Neural progenitor cell (in vitro differentiated cells): Measurements from ENCODE around the gene MPHOSPH10. TPM values are rescaled to one million over a fixed set of nuclear protein-coding genes. Genes with fewer than 3 reads are reported as not detected.

Experiments used
- DNase-seq: peaks from one replicate; pipeline ENCODE4 v3.0.0-alpha.2; 2016; ENCODE audit warnings: low spot score
- H2AFZ ChIP-seq: fragments of 200-600 bp; sonication (generic); replicated peaks from 2 replicates; pipeline ENCODE4 v1.6.1; 2016; ENCODE audit warnings: antibody characterized with exemption
- H3F3A ChIP-seq: fragments of 200-600 bp; sonication (generic); 2 replicates; pipeline ENCODE4 v1.6.1; 2016; ENCODE audit warnings: antibody characterized with exemption, low read depth
- H3K27ac ChIP-seq: fragments of 200-600 bp; sonication (generic); 2 replicates; pipeline ENCODE4 v1.5.1; 2016; ENCODE audit warnings: mild to moderate bottlenecking
- H3K27me3 ChIP-seq: fragments of 200-600 bp; sonication (generic); 2 replicates; pipeline ENCODE4 v1.6.1; 2016; ENCODE audit warnings: mild to moderate bottlenecking, moderate library complexity
- H3K36me3 ChIP-seq: fragments of 200-600 bp; sonication (generic); 2 replicates; pipeline ENCODE4 v1.5.1; 2016
- H3K4me1 ChIP-seq: fragments of 200-600 bp; sonication (generic); 2 replicates; pipeline ENCODE4 v1.6.1; 2016; ENCODE audit warnings: mixed run types
- H3K4me2 ChIP-seq: fragments of 200-600 bp; sonication (generic); 2 replicates; pipeline ENCODE4 v1.6.1; 2016
- H3K4me3 ChIP-seq: fragments of 200-600 bp; sonication (generic); 2 replicates; pipeline ENCODE4 v1.5.1; 2016
- H3K79me2 ChIP-seq: fragments of 200-600 bp; sonication (generic); 2 replicates; pipeline ENCODE4 v1.6.1; 2016; ENCODE audit warnings: low read depth
- H3K9ac ChIP-seq: fragments of 200-600 bp; sonication (generic); 2 replicates; pipeline ENCODE4 v1.6.1; 2016
- H3K9me3 ChIP-seq: fragments of 200-600 bp; sonication (generic); 2 replicates; pipeline ENCODE4 v1.5.1; 2016; ENCODE audit warnings: low read depth
- H4K20me1 ChIP-seq: fragments of 200-600 bp; sonication (generic); 2 replicates; pipeline ENCODE4 v1.6.1; 2016; ENCODE audit warnings: low read depth
- H3K27ac Mint-ChIP-seq: 3 replicates; pipeline ENCODE4 v1.8.0; 2021; ENCODE audit warnings: mixed read lengths
- H3K27me3 Mint-ChIP-seq: 2 replicates; pipeline ENCODE4 v1.8.0; 2022; ENCODE audit warnings: low read depth, mild to moderate bottlenecking, inconsistent platforms, moderate library complexity, mixed read lengths; ENCODE audit not compliant: insufficient read depth
- H3K36me3 Mint-ChIP-seq: 3 replicates; pipeline ENCODE4 v1.8.0; 2021; ENCODE audit warnings: mixed read lengths
- H3K4me1 Mint-ChIP-seq: 3 replicates; pipeline ENCODE4 v1.8.0; 2021; ENCODE audit warnings: mixed read lengths
- H3K4me3 Mint-ChIP-seq: 3 replicates; pipeline ENCODE4 v1.8.0; 2021; ENCODE audit warnings: mild to moderate bottlenecking, moderate library complexity, mixed read lengths
- H3K9me3 Mint-ChIP-seq: 3 replicates; pipeline ENCODE4 v1.8.0; 2020; ENCODE audit warnings: mixed read lengths
- EZH2 ChIP-seq: fragments of 200-600 bp; sonication (generic); IDR thresholded peaks from 2 replicates; pipeline ENCODE4 v1.6.1; 2017; ENCODE audit warnings: antibody characterized with exemption, mild to moderate bottlenecking, moderate library complexity
- EZH2phosphoT487 ChIP-seq: fragments of 200-600 bp; sonication (generic); IDR thresholded peaks from 2 replicates; pipeline ENCODE4 v1.6.1; 2017; ENCODE audit warnings: antibody characterized with exemption
- total RNA-seq: library from RNA; depleted of rRNA; stranded (reverse); fragments of >200 nt; gene quantifications from 2 replicates; pipeline ENCODE4 v1.2.3, GENCODE V29; 2015; ENCODE audit warnings: low replicate concordance
- TF ChIP-seq, protein P1 (sequence below): fragments of 200-600 bp; sonication (generic); IDR thresholded peaks from 2 replicates; pipeline ENCODE4 v1.5.1; 2017; ENCODE audit warnings: antibody characterized with exemption, mild to moderate bottlenecking

MPHOSPH10 gene
- total RNA-seq, 1 donor from 2014 or later: 29.6 TPM

DNA sequence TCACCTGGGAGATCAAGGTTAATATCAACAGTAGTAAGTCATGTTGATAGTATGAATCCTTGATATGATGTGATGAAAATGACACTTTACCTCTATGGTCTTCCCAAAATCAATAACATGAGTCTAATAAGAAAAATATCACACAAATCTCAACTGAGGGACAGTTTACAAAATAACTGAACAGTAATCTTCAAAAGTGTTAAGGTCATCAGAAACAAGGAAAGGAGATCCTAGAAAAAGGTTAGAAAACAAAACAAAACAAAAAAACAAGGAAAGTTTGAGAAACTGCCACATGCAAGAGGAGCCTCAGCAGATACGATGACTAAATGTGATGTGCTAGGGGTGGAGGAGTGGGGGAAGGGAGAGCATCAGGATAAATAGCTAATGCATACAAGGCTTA is 16.6 kb upstream of the MPHOSPH10 start:
- no peaks in the 10 kb centered on the region for H3K36me3 ChIP-seq
- H3K79me2 ChIP-seq: no peaks in the 10 kb centered on the region
- TF ChIP-seq EZH2phosphoT487: no peak
- TF ChIP-seq EZH2: no peak
- TF ChIP-seq, protein P1, sequence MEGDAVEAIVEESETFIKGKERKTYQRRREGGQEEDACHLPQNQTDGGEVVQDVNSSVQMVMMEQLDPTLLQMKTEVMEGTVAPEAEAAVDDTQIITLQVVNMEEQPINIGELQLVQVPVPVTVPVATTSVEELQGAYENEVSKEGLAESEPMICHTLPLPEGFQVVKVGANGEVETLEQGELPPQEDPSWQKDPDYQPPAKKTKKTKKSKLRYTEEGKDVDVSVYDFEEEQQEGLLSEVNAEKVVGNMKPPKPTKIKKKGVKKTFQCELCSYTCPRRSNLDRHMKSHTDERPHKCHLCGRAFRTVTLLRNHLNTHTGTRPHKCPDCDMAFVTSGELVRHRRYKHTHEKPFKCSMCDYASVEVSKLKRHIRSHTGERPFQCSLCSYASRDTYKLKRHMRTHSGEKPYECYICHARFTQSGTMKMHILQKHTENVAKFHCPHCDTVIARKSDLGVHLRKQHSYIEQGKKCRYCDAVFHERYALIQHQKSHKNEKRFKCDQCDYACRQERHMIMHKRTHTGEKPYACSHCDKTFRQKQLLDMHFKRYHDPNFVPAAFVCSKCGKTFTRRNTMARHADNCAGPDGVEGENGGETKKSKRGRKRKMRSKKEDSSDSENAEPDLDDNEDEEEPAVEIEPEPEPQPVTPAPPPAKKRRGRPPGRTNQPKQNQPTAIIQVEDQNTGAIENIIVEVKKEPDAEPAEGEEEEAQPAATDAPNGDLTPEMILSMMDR: no peak
- no peaks in the 10 kb centered on the region for H3K27me3 Mint-ChIP-seq
- no peaks in the 10 kb centered on the region for H3K9me3 Mint-ChIP-seq
- no peak overlapping the region for H3K4me3 ChIP-seq
- H3K27me3 ChIP-seq: no peaks in the 10 kb centered on the region
- H3K27ac ChIP-seq: no peak overlapping the region
- no peak overlapping the region for H3K27ac Mint-ChIP-seq
- H3K4me2 ChIP-seq: no peak overlapping the region
- no peaks in the 10 kb centered on the region for H3F3A ChIP-seq
- H3K9ac ChIP-seq: no peak overlapping the region
- H3K36me3 Mint-ChIP-seq: peaks cover 14% of the 10 kb centered on the region
- H3K4me1 ChIP-seq: no peaks in the 10 kb centered on the region
- no peak for DNase-seq
- H3K4me1 Mint-ChIP-seq: no peaks in the 10 kb centered on the region
- H4K20me1 ChIP-seq: no peaks in the 10 kb centered on the region
- H2AFZ ChIP-seq: no peak overlapping the region
- H3K9me3 ChIP-seq: no peaks in the 10 kb centered on the region
- H3K4me3 Mint-ChIP-seq: no peak overlapping the region

DNA sequence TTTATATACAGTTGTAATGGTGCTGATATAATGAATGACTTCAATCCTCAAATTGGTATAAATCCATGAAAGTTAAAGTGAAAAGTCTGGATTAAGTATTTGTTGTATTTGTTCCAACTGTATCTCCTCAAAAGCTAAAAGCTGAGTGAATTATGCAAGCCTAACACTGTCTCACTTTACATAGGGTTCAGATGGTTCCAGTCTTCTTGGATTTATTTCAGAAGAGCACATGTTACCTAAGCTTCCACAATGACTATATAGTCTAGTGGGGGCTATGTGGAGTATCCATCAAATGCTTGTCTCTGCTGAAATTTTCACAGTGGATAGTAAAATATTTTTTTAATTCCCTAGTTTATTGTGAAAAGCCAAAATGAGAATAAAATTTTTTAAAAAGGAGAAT is 13.4 kb upstream of the MPHOSPH10 start:
- no peak overlapping the region for H2AFZ ChIP-seq
- Mint-ChIP-seq H3K27ac (no peak overlapping the region), H3K4me3 (no peak overlapping the region), H3K36me3 (peaks cover 12% of the 10 kb centered on the region), H3K4me1 (no peaks in the 10 kb centered on the region), H3K27me3 (no peaks in the 10 kb centered on the region), H3K9me3 (no peaks in the 10 kb centered on the region)
- H3K4me3 ChIP-seq: no peak overlapping the region
- no peaks in the 10 kb centered on the region for H3F3A ChIP-seq
- no peaks in the 10 kb centered on the region for H3K4me1 ChIP-seq
- H3K4me2 ChIP-seq: no peak overlapping the region
- TF ChIP-seq EZH2phosphoT487 (no peak), EZH2 (no peak)
- TF ChIP-seq, protein P1: no peak
- DNase-seq: no peak
- H3K9ac ChIP-seq: no peak overlapping the region
- no peaks in the 10 kb centered on the region for H3K9me3 ChIP-seq
- no peaks in the 10 kb centered on the region for H3K27me3 ChIP-seq
- no peaks in the 10 kb centered on the region for H3K79me2 ChIP-seq
- no peaks in the 10 kb centered on the region for H3K36me3 ChIP-seq
- H4K20me1 ChIP-seq: no peaks in the 10 kb centered on the region
- H3K27ac ChIP-seq: no peak overlapping the region

DNA sequence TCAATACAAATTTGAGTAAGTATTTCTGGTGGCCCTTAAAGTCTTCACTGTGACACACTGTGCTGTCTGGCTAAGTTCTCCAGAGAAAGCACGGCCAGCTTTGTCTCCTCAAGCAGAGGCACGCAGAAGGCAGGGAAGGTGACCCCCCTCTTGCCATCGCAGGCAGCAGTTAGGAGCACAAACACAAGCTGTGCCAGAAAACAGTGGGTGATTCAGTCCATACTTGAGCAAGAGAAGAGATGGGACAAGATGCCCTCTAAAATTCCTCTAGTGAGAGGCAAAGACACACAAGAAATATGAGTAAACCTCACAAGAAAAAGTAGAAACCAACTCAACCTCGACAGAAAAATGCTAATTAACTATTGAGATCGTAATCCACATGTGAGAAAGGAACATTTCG is 10.2 kb upstream of the MPHOSPH10 start:
- no peak overlapping the region for H3K4me3 Mint-ChIP-seq
- DNase-seq: no peak
- no peak overlapping the region for H3K4me3 ChIP-seq
- H3K4me1 ChIP-seq: no peaks in the 10 kb centered on the region
- H3K36me3 Mint-ChIP-seq: peaks cover 11% of the 10 kb centered on the region
- no peak overlapping the region for H2AFZ ChIP-seq
- H3F3A ChIP-seq: no peaks in the 10 kb centered on the region
- H3K27me3 Mint-ChIP-seq: no peaks in the 10 kb centered on the region
- H3K27ac ChIP-seq: no peak overlapping the region
- TF ChIP-seq EZH2phosphoT487 (no peak), EZH2 (no peak)
- TF ChIP-seq, protein P1: no peak
- no peaks in the 10 kb centered on the region for H3K79me2 ChIP-seq
- no peaks in the 10 kb centered on the region for H4K20me1 ChIP-seq
- H3K27ac Mint-ChIP-seq: no peak overlapping the region
- H3K9me3 ChIP-seq: no peaks in the 10 kb centered on the region
- no peak overlapping the region for H3K9ac ChIP-seq
- no peaks in the 10 kb centered on the region for H3K36me3 ChIP-seq
- H3K4me2 ChIP-seq: no peak overlapping the region
- no peaks in the 10 kb centered on the region for H3K4me1 Mint-ChIP-seq
- H3K9me3 Mint-ChIP-seq: no peaks in the 10 kb centered on the region
- H3K27me3 ChIP-seq: no peaks in the 10 kb centered on the region

DNA sequence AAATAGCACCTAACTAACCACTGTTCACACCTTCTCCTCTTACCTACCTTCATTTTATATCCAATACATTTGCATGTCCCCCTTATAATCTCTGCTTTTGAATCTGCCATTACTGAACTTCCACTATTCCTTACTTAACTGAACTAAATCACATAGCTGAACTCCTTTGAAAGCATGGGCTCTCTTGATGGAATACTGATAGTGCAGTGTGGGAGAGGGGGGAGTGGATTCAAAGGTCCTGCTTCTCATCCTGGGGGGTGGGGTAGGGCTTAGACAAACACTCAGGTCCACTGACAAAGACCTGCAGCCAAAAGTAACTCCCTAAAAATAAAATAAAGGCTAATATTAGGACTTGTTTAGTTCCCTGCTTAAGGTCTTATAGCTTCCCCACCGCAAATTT is 9.0 kb upstream of the MPHOSPH10 start:
- H3K4me2 ChIP-seq: no peak overlapping the region
- H3K27ac Mint-ChIP-seq: no peak overlapping the region
- no peak for DNase-seq
- no peak overlapping the region for H3K4me3 ChIP-seq
- no peak overlapping the region for H3K4me3 Mint-ChIP-seq
- no peaks in the 10 kb centered on the region for H3K27me3 ChIP-seq
- H3K36me3 Mint-ChIP-seq: peaks cover 12% of the 10 kb centered on the region
- no peaks in the 10 kb centered on the region for H3K79me2 ChIP-seq
- H3K27ac ChIP-seq: no peak overlapping the region
- no peaks in the 10 kb centered on the region for H3K4me1 ChIP-seq
- H4K20me1 ChIP-seq: no peaks in the 10 kb centered on the region
- H3K9me3 ChIP-seq: no peaks in the 10 kb centered on the region
- TF ChIP-seq, protein P1: no peak
- TF ChIP-seq EZH2 (no peak), EZH2phosphoT487 (no peak)
- H3K36me3 ChIP-seq: no peaks in the 10 kb centered on the region
- H3K9ac ChIP-seq: no peak overlapping the region
- H3K27me3 Mint-ChIP-seq: no peaks in the 10 kb centered on the region
- no peaks in the 10 kb centered on the region for H3F3A ChIP-seq
- H3K9me3 Mint-ChIP-seq: no peaks in the 10 kb centered on the region
- no peaks in the 10 kb centered on the region for H3K4me1 Mint-ChIP-seq
- H2AFZ ChIP-seq: no peak overlapping the region
